ENCODE measurements around the gene PAPOLB. TPM values are rescaled to one million over a fixed set of nuclear protein-coding genes. Genes with fewer than 3 reads are reported as not detected.

Gene PAPOLB
- total and polyA plus RNA-seq, 2 of the 4 experiments (the other 2 are of a cell fraction) = under 0.01 TPM; not detected in 1

DNA sequence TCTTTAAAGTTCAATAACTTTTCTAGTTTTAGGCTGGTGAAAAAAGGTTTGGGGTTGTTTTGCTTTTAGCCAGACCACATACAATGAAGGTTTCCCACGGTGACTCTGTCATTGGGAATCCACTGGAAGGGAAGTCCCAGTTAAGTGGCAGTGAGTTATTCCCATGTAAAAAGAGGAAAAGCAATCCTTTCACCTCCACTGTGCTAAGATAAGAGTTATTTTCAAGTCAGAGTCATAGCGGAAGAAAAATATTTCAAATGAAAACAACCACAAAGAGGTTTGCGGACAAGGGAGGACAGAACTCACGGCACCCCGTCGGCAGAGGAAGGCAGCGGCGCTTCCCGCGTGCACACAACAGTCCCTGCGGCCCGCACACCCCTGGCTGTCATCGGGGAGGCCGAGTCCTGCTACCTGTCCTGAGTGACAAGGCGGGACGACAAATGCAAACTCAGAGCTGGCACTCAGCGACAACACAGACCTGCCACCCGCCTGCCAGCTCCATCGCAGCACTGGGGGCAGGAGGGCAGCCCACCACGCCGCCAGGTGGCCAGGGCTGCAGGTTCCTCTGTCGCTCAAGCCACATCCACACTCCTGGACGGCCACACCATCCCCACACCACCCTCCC is 9.3 kb upstream of the PAPOLB start:
- 71% methylated on average over 10 of the region's 23 CpGs; no CpG with 5 or more reads in 1 of the 2 experiments for WGBS, 2 experiments (ENCODE audit: extremely low coverage in 2 of 2, insufficient read length in 1 of 2)
- Histone ChIP-seq H3K9me1 (ENCODE audit: insufficient read depth, low read length) (no peaks in the 10 kb centered on the region), H2BK120ac (ENCODE audit: low read depth, low read length) (no peak overlapping the region)

More for the DNA sequence above, 9.3 kb upstream of the PAPOLB start:
- no peak for DNase-seq
- Histone ChIP-seq H4K91ac (ENCODE audit: insufficient read depth, low read depth, low read length) (no peak overlapping the region), H4K20me1 (ENCODE audit: insufficient read depth, low read length) (no peaks in the 10 kb centered on the region), H3K23ac (ENCODE audit: low read depth, low read length) (no peak overlapping the region), H4K8ac (ENCODE audit: low read depth in 2 of 2, low read length in 2 of 2) (no peak overlapping the region), H2AFZ (replicated peaks; ENCODE audit: low read length, poor library complexity) (peak overlapping the region; percentile 14), H2BK15ac (ENCODE audit: low read depth, low read length) (no peak overlapping the region), H3K36me3 (ENCODE audit: control insufficient read depth, insufficient read depth, low read length) (no peaks in the 10 kb centered on the region), H3K4me1 (ENCODE audit: control insufficient read depth, insufficient read depth, low read length) (no peaks in the 10 kb centered on the region), H2BK20ac (ENCODE audit: low read depth, low read length) (no peak overlapping the region), H2AK5ac (ENCODE audit: low read depth, low read length) (no peak overlapping the region), H3K79me1 (ENCODE audit: low read depth in 1 of 2, low read length in 2 of 2) (no peaks in the 10 kb centered on the region), H4K5ac (ENCODE audit: low read depth, low read length) (no peak overlapping the region), H2AK9ac (replicated peaks; ENCODE audit: low read depth, low read length, poor library complexity) (no peak overlapping the region), H2BK5ac (ENCODE audit: low read depth, low read length, poor library complexity, severe bottlenecking) (no peak overlapping the region), H3K9me3 (ENCODE audit: control insufficient read depth, insufficient read depth, low read length) (no peaks in the 10 kb centered on the region), H3K27me3 (ENCODE audit: control insufficient read depth, insufficient read depth, low read length) (no peaks in the 10 kb centered on the region; the same call in 1 of the 2 replicates), H3K18ac (ENCODE audit: low read depth, low read length) (no peak overlapping the region), H3K14ac (replicated peaks; ENCODE audit: low read depth, low read length) (no peak overlapping the region), H3K27ac (ENCODE audit: insufficient read depth, low read length) (no peak overlapping the region), H3K4me2 (ENCODE audit: low read depth, low read length) (no peak overlapping the region), H3K56ac (ENCODE audit: extremely low read depth, insufficient read depth, low read length) (no peak overlapping the region), H3K9ac (ENCODE audit: low read depth, low read length) (no peak overlapping the region), H3K4ac (ENCODE audit: low read depth, low read length) (no peak overlapping the region), H3K4me3 (ENCODE audit: insufficient read depth, low read depth, low read length) (no peak overlapping the region)
- in situ Hi-C loops (cut with MboI; ENCODE audit: low sequenced_read_pairs) (no loop called here), dilution Hi-C loops (cut with HindIII; ENCODE audit: low sequenced_read_pairs, unreplicated experiment) (no loop called here), intact Hi-C loops (cut with micrococcal nuclease) (no loop called here)
- ChIA-PET CTCF (no interaction called here), POLR2A (ENCODE audit: unreplicated experiment) (interaction anchor here (0.6 kb wide), 1 partner anchor 12 kb away, joined by 3 read pairs; no protein-coding TSS in a partner anchor)
- no peak for ATAC-seq (ENCODE audit: low read depth)
- no peak for TF ChIP-seq MXI1 (IDR thresholded peaks at IDR 0.05; ENCODE audit: borderline replicate concordance, low read depth, low read length)
- no peak for TF ChIP-seq RFX5 (IDR thresholded peaks at IDR 0.05; ENCODE audit: low read depth, low read length)
- no peak for TF ChIP-seq BHLHE40 (IDR thresholded peaks at IDR 0.05; ENCODE audit: low read depth, low read length)
- no peak for TF ChIP-seq MAZ (IDR thresholded peaks at IDR 0.05; ENCODE audit: borderline replicate concordance, low read depth, low read length)
- TF ChIP-seq CEBPB (IDR thresholded peaks at IDR 0.05; ENCODE audit: low read depth, low read length) = no peak
- no peak for TF ChIP-seq POLR2A (IDR thresholded peaks at IDR 0.05; ENCODE audit: low read depth, low read length)
- TF ChIP-seq, protein P1, sequence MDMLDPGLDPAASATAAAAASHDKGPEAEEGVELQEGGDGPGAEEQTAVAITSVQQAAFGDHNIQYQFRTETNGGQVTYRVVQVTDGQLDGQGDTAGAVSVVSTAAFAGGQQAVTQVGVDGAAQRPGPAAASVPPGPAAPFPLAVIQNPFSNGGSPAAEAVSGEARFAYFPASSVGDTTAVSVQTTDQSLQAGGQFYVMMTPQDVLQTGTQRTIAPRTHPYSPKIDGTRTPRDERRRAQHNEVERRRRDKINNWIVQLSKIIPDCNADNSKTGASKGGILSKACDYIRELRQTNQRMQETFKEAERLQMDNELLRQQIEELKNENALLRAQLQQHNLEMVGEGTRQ (IDR thresholded peaks at IDR 0.05; ENCODE audit: low read depth, low read length) = no peak
- TF ChIP-seq RCOR1 (IDR thresholded peaks at IDR 0.05; ENCODE audit: insufficient replicate concordance, low read length) = no peak
- TF ChIP-seq, protein P2, sequence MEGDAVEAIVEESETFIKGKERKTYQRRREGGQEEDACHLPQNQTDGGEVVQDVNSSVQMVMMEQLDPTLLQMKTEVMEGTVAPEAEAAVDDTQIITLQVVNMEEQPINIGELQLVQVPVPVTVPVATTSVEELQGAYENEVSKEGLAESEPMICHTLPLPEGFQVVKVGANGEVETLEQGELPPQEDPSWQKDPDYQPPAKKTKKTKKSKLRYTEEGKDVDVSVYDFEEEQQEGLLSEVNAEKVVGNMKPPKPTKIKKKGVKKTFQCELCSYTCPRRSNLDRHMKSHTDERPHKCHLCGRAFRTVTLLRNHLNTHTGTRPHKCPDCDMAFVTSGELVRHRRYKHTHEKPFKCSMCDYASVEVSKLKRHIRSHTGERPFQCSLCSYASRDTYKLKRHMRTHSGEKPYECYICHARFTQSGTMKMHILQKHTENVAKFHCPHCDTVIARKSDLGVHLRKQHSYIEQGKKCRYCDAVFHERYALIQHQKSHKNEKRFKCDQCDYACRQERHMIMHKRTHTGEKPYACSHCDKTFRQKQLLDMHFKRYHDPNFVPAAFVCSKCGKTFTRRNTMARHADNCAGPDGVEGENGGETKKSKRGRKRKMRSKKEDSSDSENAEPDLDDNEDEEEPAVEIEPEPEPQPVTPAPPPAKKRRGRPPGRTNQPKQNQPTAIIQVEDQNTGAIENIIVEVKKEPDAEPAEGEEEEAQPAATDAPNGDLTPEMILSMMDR (conservative IDR thresholded peaks at IDR 0.05; ENCODE audit: low read depth, low read length) = no peak
- no peak for TF ChIP-seq CHD1 (IDR thresholded peaks at IDR 0.05; ENCODE audit: low read depth, low read length)
- TF ChIP-seq MAFK (IDR thresholded peaks at IDR 0.05; ENCODE audit: low read depth, low read length) = no peak
- TF ChIP-seq NFE2L2 (IDR thresholded peaks at IDR 0.05; ENCODE audit: low read depth, low read length) = no peak
- TF ChIP-seq, protein P3, sequence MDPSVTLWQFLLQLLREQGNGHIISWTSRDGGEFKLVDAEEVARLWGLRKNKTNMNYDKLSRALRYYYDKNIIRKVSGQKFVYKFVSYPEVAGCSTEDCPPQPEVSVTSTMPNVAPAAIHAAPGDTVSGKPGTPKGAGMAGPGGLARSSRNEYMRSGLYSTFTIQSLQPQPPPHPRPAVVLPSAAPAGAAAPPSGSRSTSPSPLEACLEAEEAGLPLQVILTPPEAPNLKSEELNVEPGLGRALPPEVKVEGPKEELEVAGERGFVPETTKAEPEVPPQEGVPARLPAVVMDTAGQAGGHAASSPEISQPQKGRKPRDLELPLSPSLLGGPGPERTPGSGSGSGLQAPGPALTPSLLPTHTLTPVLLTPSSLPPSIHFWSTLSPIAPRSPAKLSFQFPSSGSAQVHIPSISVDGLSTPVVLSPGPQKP (IDR thresholded peaks at IDR 0.05; ENCODE audit: borderline replicate concordance, low read depth, low read length) = no peak
- TF ChIP-seq RAD21 (IDR thresholded peaks at IDR 0.05; ENCODE audit: low read length) = no peak
- BruUV-seq (replicated peaks) = no TSS peak
